GM12874 (cell line): Measurements from ENCODE around the gene GSN.

Experiments
- CTCF ChIP-seq: IDR thresholded peaks from 2 replicates; pipeline ENCODE4 v1.5.1; 2011; ENCODE audit warnings: low read depth, mild to moderate bottlenecking, control low read depth, low read length, moderate library complexity; ENCODE audit not compliant: insufficient read depth

GSN gene

GRCh38 chr9:121268851-121269641 lies 1.1 kb downstream of the GSN start:
- TF ChIP-seq CTCF = no peak

GRCh38 chr9:121269642-121270254 lies 1.8 kb downstream of the GSN start:
- TF ChIP-seq CTCF = no peak

- TF ChIP-seq CTCF = no peak
These were observed 3.7 kb downstream of the GSN start for GRCh38 chr9:121271368-121272341.

- TF ChIP-seq CTCF = no peak
These were observed 4.5 kb downstream of the GSN start for GRCh38 chr9:121272401-121272948.

GRCh38 chr9:121273064-121273775 lies 5.3 kb downstream of the GSN start:
- no peak for TF ChIP-seq CTCF

- TF ChIP-seq CTCF = no peak
These were observed 6.9 kb downstream of the GSN start for GRCh38 chr9:121274851-121275250.
